MM.1S (cell line): ENCODE measurements around the gene VPS26A.

Experiments
- DNase-seq: peaks from one replicate; pipeline ENCODE4 v3.0.0-alpha.2; 2015
- H2AFZ ChIP-seq: fragments of 300-600 bp; sonication (generic); 2 replicates; pipeline ENCODE4 v1.6.0; 2016; ENCODE audit warnings: antibody characterized with exemption, low read length
- H3F3A ChIP-seq: fragments of 300-600 bp; sonication (generic); 2 replicates; pipeline ENCODE4 v1.6.1; 2016; ENCODE audit warnings: mild to moderate bottlenecking, antibody characterized with exemption, low read length, moderate library complexity, mixed read lengths; ENCODE audit not compliant: insufficient read depth
- H3K27ac ChIP-seq: fragments of 300-600 bp; sonication (generic); 2 replicates; pipeline ENCODE4 v1.5.1; 2016; ENCODE audit warnings: mild to moderate bottlenecking, low read length
- H3K27me3 ChIP-seq: fragments of 300-600 bp; sonication (generic); replicated peaks from 2 replicates; pipeline ENCODE4 v1.6.0; 2016; ENCODE audit warnings: low read length; ENCODE audit not compliant: insufficient read depth
- H3K36me3 ChIP-seq: fragments of 300-600 bp; sonication (generic); replicated peaks from 2 replicates; pipeline ENCODE4 v1.6.1; 2016; ENCODE audit warnings: mild to moderate bottlenecking, low read length, mixed read lengths; ENCODE audit not compliant: insufficient read depth
- H3K4me1 ChIP-seq: fragments of 300-600 bp; sonication (generic); 2 replicates; pipeline ENCODE4 v1.6.1; 2016; ENCODE audit warnings: low read length, mixed read lengths
- H3K4me2 ChIP-seq: fragments of 300-600 bp; sonication (generic); 2 replicates; pipeline ENCODE4 v1.6.0; 2016; ENCODE audit warnings: low read depth, low read length
- H3K4me3 ChIP-seq: fragments of 300-600 bp; sonication (generic); 2 replicates; pipeline ENCODE4 v1.5.1; 2016; ENCODE audit warnings: low read length, mixed read lengths
- H3K79me2 ChIP-seq: fragments of 300-600 bp; sonication (generic); 2 replicates; pipeline ENCODE4 v1.6.1; 2016; ENCODE audit warnings: mixed run types, low read length, mixed read lengths
- H3K9ac ChIP-seq: fragments of 300-600 bp; sonication (generic); 2 replicates; pipeline ENCODE4 v1.6.1; 2016; ENCODE audit warnings: low read length, mixed read lengths
- H3K9me2 ChIP-seq: fragments of 300-600 bp; sonication (generic); replicated peaks from 2 replicates; pipeline ENCODE4 v1.6.1; 2016; ENCODE audit warnings: mild to moderate bottlenecking, low read length, mixed read lengths; ENCODE audit not compliant: insufficient read depth
- H3K9me3 ChIP-seq: fragments of 300-600 bp; sonication (generic); replicated peaks from 2 replicates; pipeline ENCODE4 v1.6.1; 2016; ENCODE audit warnings: mild to moderate bottlenecking, low read length, mixed read lengths; ENCODE audit not compliant: insufficient read depth
- H4K20me1 ChIP-seq: fragments of 300-600 bp; sonication (generic); 2 replicates; pipeline ENCODE4 v1.6.1; 2016; ENCODE audit warnings: mild to moderate bottlenecking, low read length, moderate library complexity, mixed read lengths; ENCODE audit not compliant: insufficient read depth
- CTCF ChIP-seq: fragments of 300-600 bp; sonication (generic); IDR thresholded peaks from 2 replicates; pipeline ENCODE4 v1.5.1; 2016; ENCODE audit warnings: antibody characterized with exemption, low read length, mixed read lengths
- EZH2 ChIP-seq: fragments of 300-600 bp; sonication (generic); optimal IDR thresholded peaks from 2 replicates; pipeline ENCODE3; 2017; ENCODE audit warnings: low read depth, mild to moderate bottlenecking, antibody characterized with exemption, low read length, mixed read lengths
- EZH2phosphoT487 ChIP-seq: fragments of 300-600 bp; sonication (generic); IDR thresholded peaks from 2 replicates; pipeline ENCODE4 v1.6.1; 2018; ENCODE audit warnings: antibody characterized with exemption, low read length

The VPS26A gene

GRCh38 chr10:69142983-69143382 lies 19.0 kb downstream of the VPS26A start:
- no peaks in the 10 kb centered on the region for H3K4me1 ChIP-seq
- H3K4me3 ChIP-seq: no peak overlapping the region
- TF ChIP-seq CTCF (no peak), EZH2 (no peak), EZH2phosphoT487 (no peak)
- no peak overlapping the region for H3K9ac ChIP-seq
- peaks cover 88% of the 10 kb centered on the region for H3K79me2 ChIP-seq
- no peaks in the 10 kb centered on the region for H4K20me1 ChIP-seq
- no peak overlapping the region for H3K27ac ChIP-seq
- no peaks in the 10 kb centered on the region for H3K27me3 ChIP-seq
- H2AFZ ChIP-seq: no peak overlapping the region
- H3K4me2 ChIP-seq: no peak overlapping the region
- H3K9me2 ChIP-seq: no peaks in the 10 kb centered on the region
- DNase-seq: no peak
- H3K9me3 ChIP-seq: no peaks in the 10 kb centered on the region
- no peaks in the 10 kb centered on the region for H3F3A ChIP-seq
- H3K36me3 ChIP-seq: no peaks in the 10 kb centered on the region

- Histone ChIP-seq H3F3A (no peaks in the 10 kb centered on the region), H3K4me3 (no peak overlapping the region), H3K36me3 (no peaks in the 10 kb centered on the region), H3K4me2 (no peak overlapping the region), H3K9me2 (no peaks in the 10 kb centered on the region), H3K9me3 (no peaks in the 10 kb centered on the region), H3K27ac (no peak overlapping the region), H2AFZ (no peak overlapping the region), H3K79me2 (peaks cover 82% of the 10 kb centered on the region), H3K9ac (no peak overlapping the region), H4K20me1 (no peaks in the 10 kb centered on the region), H3K27me3 (no peaks in the 10 kb centered on the region), H3K4me1 (no peaks in the 10 kb centered on the region)
- DNase-seq: no peak
- no peak for TF ChIP-seq CTCF
- TF ChIP-seq EZH2phosphoT487: no peak
- TF ChIP-seq EZH2: no peak
These were observed 21.4 kb downstream of the VPS26A start for GRCh38 chr10:69145329-69145728.

- peaks cover 81% of the 10 kb centered on the region for H3K79me2 ChIP-seq
- no peak overlapping the region for H3K9ac ChIP-seq
- no peak overlapping the region for H3K27ac ChIP-seq
- H3K4me3 ChIP-seq: no peak overlapping the region
- H3K4me1 ChIP-seq: no peaks in the 10 kb centered on the region
- H3K9me3 ChIP-seq: no peaks in the 10 kb centered on the region
- H3K27me3 ChIP-seq: no peaks in the 10 kb centered on the region
- no peaks in the 10 kb centered on the region for H4K20me1 ChIP-seq
- H3K36me3 ChIP-seq: no peaks in the 10 kb centered on the region
- no peak overlapping the region for H2AFZ ChIP-seq
- TF ChIP-seq EZH2phosphoT487 (no peak), CTCF (no peak), EZH2 (no peak)
- no peaks in the 10 kb centered on the region for H3K9me2 ChIP-seq
- no peak for DNase-seq
- no peaks in the 10 kb centered on the region for H3F3A ChIP-seq
- no peak overlapping the region for H3K4me2 ChIP-seq
These were observed 21.9 kb downstream of the VPS26A start for GRCh38 chr10:69145864-69146263.
